OCI-LY7 (cell line): Measurements from ENCODE around the gene PLPP1. TPM values are rescaled to one million over a fixed set of nuclear protein-coding genes. Genes with fewer than 3 reads are reported as not detected.

Experiments
- BruUV-seq: library from RNA; stranded (reverse); fragments of 400-500 nt; replicated peaks from 2 replicates; lab custom pipeline; 2021; lab: Mats Ljungman, UMichigan
- CTCF ChIA-PET: fragments of 300-600 bp; sonication (Branson Sonifier 250); formaldehyde crosslinking; loops from one replicate; lab custom pipeline; 2022; ENCODE audit warnings: antibody characterized with exemption; ENCODE audit not compliant: unreplicated experiment; lab: Charles Lee
- POLR2A ChIA-PET: fragments of 300-600 bp; sonication (Branson Sonifier 250); formaldehyde crosslinking; loops from one replicate; lab custom pipeline; 2022; ENCODE audit warnings: antibody characterized with exemption; lab: Charles Lee
- DNase-seq: peaks from one replicate; pipeline ENCODE4 v3.0.0-alpha.2; 2015; ENCODE audit warnings: low spot score
- H2AFZ ChIP-seq: fragments of 200-600 bp; sonication (generic), shearing (Covaris generic); 2 replicates; pipeline ENCODE4 v1.6.1; 2014; ENCODE audit warnings: mild to moderate bottlenecking, antibody characterized with exemption, low read length, moderate library complexity
- H3K27ac ChIP-seq: fragments of 200-600 bp; sonication (generic); 2 replicates; pipeline ENCODE4 v1.5.1; 2014; ENCODE audit warnings: mixed run types, low read depth, mild to moderate bottlenecking, moderate library complexity, low read length, inconsistent platforms; ENCODE audit not compliant: poor library complexity, severe bottlenecking
- H3K36me3 ChIP-seq: fragments of 200-600 bp; sonication (generic); 2 replicates; pipeline ENCODE4 v1.6.1; 2014; ENCODE audit warnings: mild to moderate bottlenecking, antibody characterized with exemption, low read length, moderate library complexity, mixed read lengths; ENCODE audit not compliant: insufficient read depth
- H3K4me1 ChIP-seq: fragments of 200-600 bp; sonication (generic); 2 replicates; pipeline ENCODE4 v1.5.1; 2014; ENCODE audit warnings: mild to moderate bottlenecking, low read length; ENCODE audit not compliant: insufficient read depth, poor library complexity, severe bottlenecking
- H3K4me2 ChIP-seq: fragments of 200-600 bp; sonication (generic); 2 replicates; pipeline ENCODE4 v1.6.1; 2014; ENCODE audit warnings: mild to moderate bottlenecking, low read length
- H3K4me3 ChIP-seq: fragments of 200-600 bp; sonication (generic); 2 replicates; pipeline ENCODE4 v1.5.1; 2014; ENCODE audit warnings: mild to moderate bottlenecking, low read depth, low read length; ENCODE audit not compliant: poor library complexity, severe bottlenecking
- H3K79me2 ChIP-seq: fragments of 200-600 bp; sonication (generic); 2 replicates; pipeline ENCODE4 v1.6.1; 2016; ENCODE audit warnings: low read depth, mild to moderate bottlenecking, low read length, moderate library complexity, mixed read lengths; ENCODE audit not compliant: insufficient read depth
- H3K9me2 ChIP-seq: fragments of 200-600 bp; sonication (generic); 2 replicates; pipeline ENCODE4 v1.6.1; 2016; ENCODE audit warnings: mild to moderate bottlenecking, low read length, mixed read lengths; ENCODE audit not compliant: insufficient read depth
- H3K9me3 ChIP-seq: fragments of 200-600 bp; sonication (generic); 2 replicates; pipeline ENCODE4 v1.6.1; 2014; ENCODE audit warnings: mild to moderate bottlenecking, mixed run types, low read length, mixed read lengths
- H4K20me1 ChIP-seq: fragments of 200-600 bp; sonication (generic); 2 replicates; pipeline ENCODE4 v1.6.1; 2014; ENCODE audit warnings: mild to moderate bottlenecking, antibody characterized with exemption, low read length, moderate library complexity, mixed read lengths; ENCODE audit not compliant: insufficient read depth
- CTCF ChIP-seq: fragments of 200-600 bp; sonication (generic); conservative IDR thresholded peaks from 2 replicates; pipeline ENCODE4 v1.5.1; 2014; ENCODE audit warnings: mild to moderate bottlenecking, antibody characterized with exemption, low read length, moderate library complexity, mixed read lengths
- EZH2phosphoT487 ChIP-seq: fragments of 200-600 bp; sonication (generic); IDR thresholded peaks from 2 replicates; pipeline ENCODE4 v1.6.1; 2018; ENCODE audit warnings: low read depth, borderline replicate concordance, mild to moderate bottlenecking, mixed run types, antibody characterized with exemption, low read length, moderate library complexity, mixed read lengths
- intact Hi-C: fragments of 100-400 bp; cut with micrococcal nuclease; formaldehyde crosslinking; loops from one replicate; pipeline ENCODE4 v1.10.0; 2022; ENCODE audit not compliant: unreplicated experiment
- total RNA-seq, 2 experiments: library from RNA; depleted of rRNA in 1 of 2; stranded (reverse); fragments of >200 nt in 1 of 2; shearing (Covaris generic) in 1 of 2; gene quantifications; 2 replicates each; pipeline ENCODE4 v1.2.3, GENCODE V29; 2014 to 2022

The PLPP1 gene
- total RNA-seq, 2 experiments from 2014 or later, result 2.3 to 6.8 TPM

GRCh38 chr5:55450050-55450765 is 84.6 kb downstream of the PLPP1 start:
- H3K4me3 ChIP-seq, result no peak overlapping the region
- no peaks in the 10 kb centered on the region for H3K9me2 ChIP-seq
- TF ChIP-seq CTCF, result no peak
- TF ChIP-seq EZH2phosphoT487, result no peak

GRCh38 chr5:55446640-55447351 is 88.0 kb downstream of the PLPP1 start:
- Histone ChIP-seq H4K20me1 (no peaks in the 10 kb centered on the region), H3K79me2 (no peaks in the 10 kb centered on the region), H3K9me3 (no peaks in the 10 kb centered on the region), H2AFZ (no peak overlapping the region), H3K4me1 (no peaks in the 10 kb centered on the region), H3K9me2 (no peaks in the 10 kb centered on the region), H3K4me2 (no peak overlapping the region), H3K4me3 (no peak overlapping the region), H3K27ac (no peak overlapping the region), H3K36me3 (no peaks in the 10 kb centered on the region)
- CTCF ChIA-PET, result no interaction called here
- intact Hi-C loops, result loop anchor here (10.0 kb wide), 1 partner anchor 272 kb away; the partner anchor contains the start of gene CDC20B
- BruUV-seq, result no TSS peak
- TF ChIP-seq EZH2phosphoT487, result no peak
- no peak for TF ChIP-seq CTCF
- POLR2A ChIA-PET, result interaction anchor here (0.6 to 1.2 kb wide), 4 partner anchors 19 to 240 kb away, joined by 3 to 6 read pairs (median 4); no protein-coding TSS in a partner anchor
- DNase-seq, result no peak

More at GRCh38 chr5:55450050-55450765, 84.6 kb downstream of the PLPP1 start:
- intact Hi-C loops, result no loop called here
- ChIA-PET CTCF (no interaction called here), POLR2A (no interaction called here)
- Histone ChIP-seq H3K4me2 (no peak overlapping the region), H3K27ac (no peak overlapping the region), H3K79me2 (no peaks in the 10 kb centered on the region), H3K36me3 (no peaks in the 10 kb centered on the region), H3K9me3 (no peaks in the 10 kb centered on the region), H2AFZ (no peak overlapping the region), H3K4me1 (no peaks in the 10 kb centered on the region), H4K20me1 (no peaks in the 10 kb centered on the region)
- no peak for DNase-seq
- no TSS peak for BruUV-seq

GRCh38 chr5:55445791-55446190 is 89.0 kb downstream of the PLPP1 start:
- no peak for DNase-seq
- H3K27ac ChIP-seq, result no peak overlapping the region
- H3K4me1 ChIP-seq, result no peaks in the 10 kb centered on the region
- no peaks in the 10 kb centered on the region for H3K9me3 ChIP-seq
- intact Hi-C loops, result loop anchor here (10.0 kb wide), 1 partner anchor 271 kb away; the partner anchor contains the start of gene CDC20B
- no peak overlapping the region for H2AFZ ChIP-seq
- H3K79me2 ChIP-seq, result no peaks in the 10 kb centered on the region
- H3K36me3 ChIP-seq, result no peaks in the 10 kb centered on the region
- H3K4me2 ChIP-seq, result no peak overlapping the region
- H3K9me2 ChIP-seq, result no peaks in the 10 kb centered on the region
- H4K20me1 ChIP-seq, result no peaks in the 10 kb centered on the region
- ChIA-PET CTCF (no interaction called here), POLR2A (no interaction called here)
- BruUV-seq, result no TSS peak
- H3K4me3 ChIP-seq, result no peak overlapping the region
- TF ChIP-seq CTCF (no peak), EZH2phosphoT487 (no peak)
